Inferior parietal cortex (tissue), 1 donor: ENCODE data around the gene PLXNC1.

Experiments used
- DNase-seq: peaks from one replicate; pipeline ENCODE4 v3.0.0-alpha.2; 2016; ENCODE audit errors: extremely low spot score

PLXNC1 gene

DNA sequence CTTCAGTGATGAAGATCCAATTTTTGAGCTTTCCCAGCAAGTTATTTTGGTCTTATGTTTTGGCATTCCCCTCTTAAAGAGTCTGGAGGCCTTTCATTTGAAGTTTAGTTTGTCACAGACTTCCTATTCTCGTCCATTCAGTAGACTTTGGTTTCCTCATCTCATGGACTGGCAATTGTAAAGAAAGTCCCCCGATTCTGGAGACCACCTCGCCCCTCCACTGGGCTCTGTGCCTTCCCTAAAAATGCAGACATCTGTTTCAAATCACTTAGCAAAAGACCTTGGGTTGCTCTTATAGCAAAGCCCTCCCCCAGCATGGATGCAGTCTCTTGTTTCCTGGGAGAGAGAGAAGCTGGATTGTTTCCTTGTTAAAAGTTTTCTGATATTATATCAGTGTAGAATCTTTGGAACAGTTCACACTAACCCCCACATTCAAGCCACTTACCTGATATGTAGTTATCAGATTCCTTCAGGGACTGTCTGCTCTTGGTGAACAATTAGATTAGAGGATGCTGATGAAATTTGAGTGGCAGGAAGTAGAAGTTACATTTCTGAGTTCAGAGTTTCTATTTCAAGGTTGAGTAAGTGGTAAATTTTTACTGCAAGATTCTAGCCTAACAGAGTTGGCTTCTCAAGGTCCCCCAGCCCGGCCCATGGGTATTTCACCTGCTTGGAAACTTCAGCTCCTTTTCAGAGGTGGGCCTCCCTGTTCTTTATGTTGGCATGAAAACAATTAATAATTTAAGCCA, 56.3 kb downstream of the PLXNC1 start:
- no peak for DNase-seq

GRCh38 chr12:94205822-94206221, 57.4 kb downstream of the PLXNC1 start:
- DNase-seq = no peak

DNA sequence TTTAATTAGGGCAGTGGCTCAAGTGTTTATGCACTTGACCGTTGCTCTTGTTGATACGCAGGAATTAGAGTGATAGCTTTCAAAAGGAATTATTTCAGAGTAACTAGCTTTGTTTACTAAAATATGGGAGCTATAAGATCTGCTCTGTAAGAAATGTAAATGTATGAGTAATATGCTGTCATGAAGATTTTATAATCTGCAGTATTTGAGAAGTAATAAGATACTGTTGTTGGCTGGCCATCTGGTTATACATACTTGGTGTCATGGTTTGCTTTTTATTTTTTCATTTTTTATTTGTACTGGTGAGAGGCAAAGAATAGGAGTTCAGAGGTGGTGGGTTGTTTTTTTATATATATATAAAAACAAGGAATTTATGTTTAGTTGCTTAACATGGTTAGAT, 58.5 kb downstream of the PLXNC1 start:
- DNase-seq = no peak

DNA sequence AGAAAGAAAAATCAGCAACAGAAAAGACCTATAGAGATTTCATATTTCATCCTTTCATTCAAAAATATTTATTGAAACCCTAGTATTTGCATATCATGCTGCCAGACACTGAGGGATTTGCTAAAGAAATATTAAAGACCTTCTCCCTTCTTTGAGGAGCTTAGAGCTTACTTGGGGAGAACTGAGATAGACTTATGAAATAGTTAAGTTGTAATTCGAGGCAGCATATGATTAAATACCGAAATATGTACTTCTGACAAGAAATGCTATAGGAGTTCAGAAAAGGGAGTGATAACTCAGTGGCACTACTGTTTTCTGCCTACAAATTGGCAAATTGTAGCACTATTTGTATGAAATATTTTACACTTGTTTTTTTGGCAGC, 59.1 kb downstream of the PLXNC1 start:
- no peak for DNase-seq

DNA sequence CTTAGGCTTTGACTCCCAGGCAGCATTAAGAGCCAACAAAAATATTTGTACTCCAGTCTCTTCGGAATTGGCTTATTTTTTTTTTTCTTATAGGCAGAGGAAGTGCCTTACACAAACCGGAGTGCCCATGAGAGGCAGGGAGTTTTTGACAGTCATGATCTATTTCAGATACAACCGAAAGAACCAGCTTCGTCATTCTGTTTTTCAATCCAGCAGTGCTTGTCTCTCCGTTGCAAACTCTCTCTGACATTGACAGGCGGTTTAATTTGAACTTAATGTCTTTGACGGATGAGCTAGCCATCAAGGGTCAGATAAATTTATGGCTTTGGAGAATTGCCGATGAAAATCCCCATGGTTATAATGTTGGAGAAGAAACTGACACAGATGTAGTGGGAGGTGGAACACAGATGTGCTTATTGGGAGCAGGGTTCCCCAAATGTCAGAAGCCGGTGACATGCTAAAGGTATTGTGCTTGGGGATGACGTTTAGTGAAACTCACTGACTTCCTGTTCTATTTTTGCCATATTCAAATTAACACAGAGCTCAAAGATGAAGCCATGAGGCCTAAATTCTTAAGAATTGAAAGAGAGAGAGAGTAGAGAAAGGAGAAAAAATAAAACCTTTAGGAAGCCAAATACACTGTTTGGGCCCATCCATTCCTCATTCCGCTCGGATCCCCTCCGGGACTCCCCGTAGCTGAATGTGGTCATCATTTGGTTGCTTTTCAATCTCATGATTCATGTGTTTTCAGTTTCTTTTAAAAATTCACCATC, 59.7 kb downstream of the PLXNC1 start:
- DNase-seq = peak; percentile 20

- no peak for DNase-seq
Observed at GRCh38 chr12:94208622-94208966, 60.2 kb downstream of the PLXNC1 start.

- DNase-seq = no peak
Observed at GRCh38 chr12:94209240-94209639, 60.9 kb downstream of the PLXNC1 start.

DNA sequence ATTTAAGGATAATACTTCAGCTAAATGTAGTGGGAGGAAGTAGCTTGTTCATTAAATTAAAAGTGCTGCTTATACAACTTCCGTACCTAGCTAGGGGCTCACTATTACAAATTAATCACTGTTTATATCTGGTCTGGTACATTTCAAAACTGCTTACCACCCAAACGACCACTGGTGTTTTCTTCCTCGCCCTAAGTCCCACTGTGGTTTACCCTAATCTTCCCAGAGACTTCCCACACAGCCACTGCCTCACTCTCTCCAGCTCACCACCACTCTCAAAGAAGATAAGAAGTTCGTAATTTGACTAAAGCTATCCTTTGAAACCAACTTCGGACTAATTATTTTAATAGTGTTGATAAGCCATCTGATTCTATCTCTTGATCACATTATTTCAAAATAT, 62.6 kb downstream of the PLXNC1 start:
- DNase-seq = no peak

- DNase-seq = no peak
Observed at GRCh38 chr12:94218233-94218632, 69.9 kb downstream of the PLXNC1 start.

GRCh38 chr12:94219622-94220302, 71.4 kb downstream of the PLXNC1 start:
- DNase-seq = no peak

DNA sequence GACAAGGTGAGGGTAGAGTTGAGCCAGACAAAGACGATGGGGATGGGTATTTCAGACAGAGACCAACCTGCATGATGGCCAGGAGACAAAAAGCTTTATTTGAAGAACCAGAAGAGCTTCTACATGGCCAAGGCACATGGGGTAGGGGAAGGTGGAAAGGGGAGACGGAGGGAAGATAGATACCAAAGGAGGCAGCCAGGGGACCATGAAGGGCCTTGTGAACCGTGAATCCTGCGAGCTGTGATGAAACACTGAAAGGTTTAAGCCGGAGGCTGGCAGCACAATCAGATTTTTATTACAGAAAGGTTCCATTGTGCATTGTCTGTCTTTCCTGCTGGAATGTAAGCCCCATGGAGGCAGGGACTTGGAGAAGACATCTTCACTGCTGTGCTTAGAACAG, 72.4 kb downstream of the PLXNC1 start:
- DNase-seq = no peak

DNA sequence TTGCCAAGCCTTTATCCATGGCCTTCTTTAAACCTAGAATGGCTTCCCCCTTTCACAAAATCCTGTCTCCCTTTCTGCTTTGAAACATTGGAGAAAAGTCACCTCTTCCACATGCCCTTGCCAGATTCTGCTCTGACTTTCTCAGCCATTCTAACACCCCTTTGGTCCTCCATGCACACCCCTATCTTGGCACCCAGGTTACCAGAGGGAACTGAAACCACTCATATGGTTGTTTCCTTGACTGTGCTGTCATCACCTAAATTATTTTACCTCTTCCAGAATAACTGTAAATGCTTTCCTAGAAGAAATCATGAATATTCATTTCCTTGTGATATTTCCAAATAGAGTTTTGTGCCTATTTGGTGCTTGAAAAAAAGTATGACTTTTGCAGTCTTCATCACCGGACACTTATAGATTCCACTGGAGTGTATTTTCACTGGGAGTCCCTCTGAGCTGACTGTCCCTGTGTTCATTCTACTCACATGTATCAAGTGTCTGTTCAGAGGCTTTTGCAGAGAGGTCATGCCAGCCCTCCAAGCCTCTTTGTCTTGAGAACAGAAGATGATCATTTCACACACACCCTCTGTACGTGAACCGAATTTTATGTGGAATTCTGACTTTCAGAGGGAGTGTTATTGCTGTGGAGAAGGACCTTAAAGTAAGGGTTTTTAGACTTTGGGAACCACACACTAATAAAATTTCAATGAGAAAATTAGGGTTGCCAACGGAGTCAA, 74.1 kb downstream of the PLXNC1 start:
- no peak for DNase-seq

DNA sequence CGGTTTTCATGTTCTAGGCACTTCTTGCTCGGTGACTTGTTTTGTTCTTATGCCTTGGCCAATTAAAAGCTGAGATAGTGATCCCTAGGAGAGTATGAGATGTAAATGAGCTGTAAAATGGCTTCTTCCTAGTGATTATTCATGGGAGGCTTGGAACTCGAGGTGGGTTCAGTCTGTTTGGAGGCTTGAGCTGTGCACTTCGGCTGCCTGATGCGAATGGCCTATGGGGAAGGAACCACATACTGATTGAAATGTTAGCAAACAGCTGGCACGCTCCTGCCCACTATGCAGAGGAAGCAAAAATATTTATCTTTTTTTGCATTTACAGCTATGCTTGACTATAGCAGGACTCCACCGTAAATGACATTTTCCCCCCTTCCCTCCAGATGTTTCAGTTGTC, 75.5 kb downstream of the PLXNC1 start:
- no peak for DNase-seq

- no peak for DNase-seq
Observed at GRCh38 chr12:94225506-94225905, 77.1 kb downstream of the PLXNC1 start.

DNA sequence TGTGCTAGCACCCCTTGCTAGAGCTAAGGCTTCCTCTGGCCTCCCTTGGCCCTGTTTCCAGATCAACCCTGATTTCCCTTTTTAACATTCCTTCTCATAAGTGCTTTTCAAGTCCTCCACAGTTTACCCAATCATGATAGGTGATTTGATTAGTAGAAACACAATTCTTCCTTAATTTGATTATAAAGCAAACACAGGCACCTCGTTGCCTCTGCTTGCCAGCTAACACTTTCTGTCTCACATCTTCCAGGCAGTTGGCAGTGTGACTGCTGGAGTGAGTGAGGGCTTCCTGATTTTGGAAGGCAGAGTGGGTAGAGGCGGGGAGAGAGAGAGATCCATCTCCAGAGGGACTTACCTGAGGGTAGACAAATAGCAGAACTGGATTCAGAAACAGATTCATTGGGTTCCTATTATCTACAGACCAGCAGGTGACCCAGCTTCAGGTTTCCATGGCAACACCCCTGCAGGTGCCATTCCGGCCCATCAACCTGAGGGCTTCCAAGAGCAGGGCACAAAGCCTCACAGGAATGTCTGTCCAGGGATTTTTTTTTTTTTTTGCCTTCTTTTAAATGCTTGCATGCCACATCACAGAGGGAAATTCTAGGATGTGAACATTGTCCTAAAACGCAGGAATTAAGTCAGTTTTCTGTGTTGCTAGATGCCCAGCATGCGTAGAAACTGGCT, 77.7 kb downstream of the PLXNC1 start:
- DNase-seq = no peak

GRCh38 chr12:94227066-94227465, 78.7 kb downstream of the PLXNC1 start:
- DNase-seq = no peak

GRCh38 chr12:94228488-94228907, 80.1 kb downstream of the PLXNC1 start:
- no peak for DNase-seq

GRCh38 chr12:94229902-94230301, 81.5 kb downstream of the PLXNC1 start:
- DNase-seq = no peak

GRCh38 chr12:94230357-94230905, 82.1 kb downstream of the PLXNC1 start:
- DNase-seq = no peak

DNA sequence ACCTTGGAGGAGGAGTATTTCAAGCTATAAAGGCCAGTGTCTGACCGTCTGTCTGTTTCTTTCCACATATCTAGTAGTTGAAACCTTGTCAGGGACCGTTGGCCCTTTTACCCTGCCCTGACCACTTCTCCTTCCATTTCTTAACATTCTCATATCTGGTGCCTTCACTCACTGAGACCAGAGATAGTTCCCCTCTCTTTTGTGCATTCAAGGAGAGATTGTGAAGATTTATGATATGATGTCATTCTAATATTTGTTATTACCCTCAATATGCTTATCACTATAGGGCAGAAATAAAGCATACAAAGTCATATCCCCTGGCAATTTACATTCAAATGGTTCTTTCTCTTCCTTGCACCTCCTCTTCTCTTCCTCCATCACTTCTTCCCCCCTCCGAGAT, 83.3 kb downstream of the PLXNC1 start:
- no peak for DNase-seq

DNA sequence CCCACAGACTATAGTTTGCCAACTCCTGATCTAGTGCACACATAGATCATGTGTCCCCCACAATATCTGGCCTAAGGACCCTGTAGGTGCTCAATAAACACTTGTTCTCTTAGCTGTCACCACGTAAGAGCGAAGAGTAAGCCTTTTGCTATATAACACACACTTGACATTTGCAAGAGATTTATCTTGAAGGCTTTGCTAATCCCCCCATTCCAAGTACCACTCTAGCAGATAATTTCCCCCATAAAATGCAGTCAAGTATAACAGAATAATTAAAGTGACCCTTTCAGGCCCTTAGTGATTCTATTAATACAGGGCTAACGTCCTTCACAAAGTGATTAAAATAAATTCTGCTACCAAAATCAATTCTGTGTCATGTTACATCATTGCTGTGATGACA, 87.5 kb downstream of the PLXNC1 start:
- DNase-seq = no peak
